Activated T-helper 9 cell treated with anti-CD3 and anti-CD28 coated beads, Interleukin-2, amount 50 U/mL, for 16 hours (primary cell): ENCODE measurements around the gene CSNK1D.
A peak's percentile ranks its signal among the peaks of the same experiment; 100 is the strongest.
"Not testable (repeated sequence)": the region's sequence is repeated elsewhere in the genome, so short reads cannot be mapped to it uniquely, and the experiment has no call there.

Source experiments
- DNase-seq: peaks from one replicate; pipeline ENCODE4 v3.0.0-alpha.2; 2020; ENCODE audit warnings: low read depth

Gene CSNK1D

GRCh38 chr17:82215095-82215971 lies 58.2 kb downstream of the CSNK1D start:
- no peak for DNase-seq

GRCh38 chr17:82214012-82214628 lies 59.4 kb downstream of the CSNK1D start:
- no peak for DNase-seq

GRCh38 chr17:82213251-82214011 lies 60.1 kb downstream of the CSNK1D start:
- DNase-seq, result peak; percentile 78

GRCh38 chr17:82212331-82213250 lies 60.9 kb downstream of the CSNK1D start, which contains the start of gene CCDC57:
TSS of gene CCDC57 (minus strand) at chr17:82212842. CDS start at chr17:82201944, 10,898 bp downstream.
- DNase-seq, result peak; percentile 54

- not testable (repeated sequence) for DNase-seq
Measured at GRCh38 chr17:82210655-82211054, 62.8 kb downstream of the CSNK1D start.

GRCh38 chr17:82205720-82206508 lies 67.6 kb downstream of the CSNK1D start:
- peak; percentile 66 for DNase-seq

GRCh38 chr17:82204831-82205719 lies 68.4 kb downstream of the CSNK1D start:
- no peak for DNase-seq

GRCh38 chr17:82203920-82204319 lies 69.6 kb downstream of the CSNK1D start:
- no peak for DNase-seq

- DNase-seq, result no peak
Measured at GRCh38 chr17:82202981-82203380, 70.5 kb downstream of the CSNK1D start.

GRCh38 chr17:82201498-82201910 lies 72.0 kb downstream of the CSNK1D start:
- no peak for DNase-seq

GRCh38 chr17:82200743-82201497 lies 72.6 kb downstream of the CSNK1D start:
- peak; percentile 45 for DNase-seq

- no peak for DNase-seq
Measured at GRCh38 chr17:82200135-82200534, 73.4 kb downstream of the CSNK1D start.

GRCh38 chr17:82199496-82199895 lies 74.0 kb downstream of the CSNK1D start:
- no peak for DNase-seq

GRCh38 chr17:82198092-82198491 lies 75.4 kb downstream of the CSNK1D start:
- DNase-seq, result no peak

GRCh38 chr17:82195675-82196672 lies 77.5 kb downstream of the CSNK1D start:
- DNase-seq, result no peak

GRCh38 chr17:82194765-82195164 lies 78.7 kb downstream of the CSNK1D start:
- no peak for DNase-seq

- DNase-seq, result no peak
Measured at GRCh38 chr17:82193520-82194220, 79.8 kb downstream of the CSNK1D start.
